ENCODE measurements around the gene IL15RA.

IL15RA gene

GRCh38 chr10:5956146-5956936, 21.0 kb downstream of the IL15RA start:
- Histone ChIP-seq H3K9ac (ENCODE audit: low read length in 5 of 5) (no peak overlapping the region), H3K36me3 (ENCODE audit: control insufficient read depth in 5 of 5, insufficient read depth in 5 of 5, low read length in 5 of 5) (peaks cover 0 to 61% (median 33%) of the 10 kb centered on the region in 5 donors), H3K27me3 (ENCODE audit: control insufficient read depth in 5 of 5, insufficient read depth in 4 of 5, low read length in 5 of 5) (no peaks in the 10 kb centered on the region), H3K4me3 (ENCODE audit: low read depth in 1 of 5, low read length in 5 of 5) (no peak overlapping the region), H3K27ac (ENCODE audit: low read depth, low read length) (no peak overlapping the region), H3K4me1 (ENCODE audit: control insufficient read depth in 5 of 5, insufficient read depth in 5 of 5, low read length in 5 of 5) (peaks cover 0 to 6% (median 2%) of the 10 kb centered on the region in 5 donors), H3K9me3 (ENCODE audit: control insufficient read depth in 5 of 5, low read length in 5 of 5) (no peaks in the 10 kb centered on the region)

GRCh38 chr10:5953676-5954075, 23.7 kb downstream of the IL15RA start:
- H3K4me1 ChIP-seq (ENCODE audit: control insufficient read depth in 5 of 5, insufficient read depth in 5 of 5, low read length in 5 of 5) = peaks cover 5 to 30% (median 17%) of the 10 kb centered on the region in 5 donors
- H3K4me3 ChIP-seq (ENCODE audit: low read depth in 1 of 5, low read length in 5 of 5) = no peak overlapping the region
- H3K9me3 ChIP-seq (ENCODE audit: control insufficient read depth in 5 of 5, low read length in 5 of 5) = no peaks in the 10 kb centered on the region
- H3K27me3 ChIP-seq (ENCODE audit: control insufficient read depth in 5 of 5, insufficient read depth in 4 of 5, low read length in 5 of 5) = no peaks in the 10 kb centered on the region
- H3K27ac ChIP-seq (ENCODE audit: low read depth, low read length) = no peak overlapping the region
- no peak overlapping the region for H3K9ac ChIP-seq (ENCODE audit: low read length in 5 of 5)
- H3K36me3 ChIP-seq (ENCODE audit: control insufficient read depth in 5 of 5, insufficient read depth in 5 of 5, low read length in 5 of 5) = peaks cover 0 to 39% (median 14%) of the 10 kb centered on the region in 5 donors

DNA sequence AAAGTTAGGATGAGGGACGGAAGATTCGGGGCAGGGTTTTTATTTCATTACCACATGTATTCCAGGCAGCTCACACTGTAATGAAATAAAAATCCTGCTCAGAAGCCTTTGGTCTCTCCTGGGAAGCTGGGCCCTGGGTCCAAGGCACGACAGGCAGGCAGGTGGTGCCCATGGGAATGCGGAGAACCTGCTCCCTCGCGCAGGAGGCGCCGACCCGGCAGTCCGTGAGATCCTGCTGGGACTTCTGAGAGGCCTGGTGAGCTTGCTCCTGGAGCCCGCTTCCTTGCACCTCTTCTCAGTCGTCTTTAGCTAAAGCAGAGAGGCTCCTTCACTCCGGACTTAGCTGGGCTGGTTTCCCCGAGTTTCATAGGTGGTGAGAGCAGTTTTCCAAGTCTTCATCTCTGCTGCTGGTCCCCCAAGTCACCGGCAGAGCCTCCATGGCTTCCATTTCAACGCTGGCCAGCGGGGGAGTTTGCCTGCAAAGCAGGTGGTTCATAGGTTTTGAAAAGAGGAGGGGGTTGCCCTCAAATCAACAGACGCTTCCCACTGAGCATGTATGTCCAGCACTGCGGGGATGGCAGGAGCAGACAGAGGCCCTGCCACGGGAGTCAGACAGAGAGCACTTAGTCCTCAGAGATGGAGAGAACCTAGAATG, 24.5 kb downstream of the IL15RA start:
- no peak overlapping the region for H3K27ac ChIP-seq (ENCODE audit: low read depth, low read length)
- H3K27me3 ChIP-seq (ENCODE audit: control insufficient read depth in 5 of 5, insufficient read depth in 4 of 5, low read length in 5 of 5) = no peaks in the 10 kb centered on the region
- no peak overlapping the region for H3K9ac ChIP-seq (ENCODE audit: low read length in 5 of 5)
- H3K36me3 ChIP-seq (ENCODE audit: control insufficient read depth in 5 of 5, insufficient read depth in 5 of 5, low read length in 5 of 5) = peaks cover 0 to 32% (median 14%) of the 10 kb centered on the region in 5 donors
- H3K9me3 ChIP-seq (ENCODE audit: control insufficient read depth in 5 of 5, low read length in 5 of 5) = no peaks in the 10 kb centered on the region
- H3K4me3 ChIP-seq (ENCODE audit: low read depth in 1 of 5, low read length in 5 of 5) = no peak overlapping the region
- peaks cover 5 to 30% (median 17%) of the 10 kb centered on the region in 5 donors for H3K4me1 ChIP-seq (ENCODE audit: control insufficient read depth in 5 of 5, insufficient read depth in 5 of 5, low read length in 5 of 5)

GRCh38 chr10:5951721-5952407, 25.5 kb downstream of the IL15RA start:
- Histone ChIP-seq H3K9ac (ENCODE audit: low read length in 5 of 5) (no peak overlapping the region), H3K4me3 (ENCODE audit: low read depth in 1 of 5, low read length in 5 of 5) (no peak overlapping the region), H3K9me3 (ENCODE audit: control insufficient read depth in 5 of 5, low read length in 5 of 5) (no peaks in the 10 kb centered on the region), H3K4me1 (ENCODE audit: control insufficient read depth in 5 of 5, insufficient read depth in 5 of 5, low read length in 5 of 5) (peaks cover 5 to 34% (median 21%) of the 10 kb centered on the region in 5 donors), H3K27me3 (ENCODE audit: control insufficient read depth in 5 of 5, insufficient read depth in 4 of 5, low read length in 5 of 5) (no peaks in the 10 kb centered on the region), H3K36me3 (ENCODE audit: control insufficient read depth in 5 of 5, insufficient read depth in 5 of 5, low read length in 5 of 5) (peaks cover 0 to 32% (median 14%) of the 10 kb centered on the region in 5 donors), H3K27ac (ENCODE audit: low read depth, low read length) (peak overlapping the region; percentile 37)

- no peaks in the 10 kb centered on the region for H3K27me3 ChIP-seq (ENCODE audit: control insufficient read depth in 5 of 5, insufficient read depth in 4 of 5, low read length in 5 of 5)
- no peak overlapping the region for H3K9ac ChIP-seq (ENCODE audit: low read length in 5 of 5)
- no peaks in the 10 kb centered on the region for H3K9me3 ChIP-seq (ENCODE audit: control insufficient read depth in 5 of 5, low read length in 5 of 5)
- H3K36me3 ChIP-seq (ENCODE audit: control insufficient read depth in 5 of 5, insufficient read depth in 5 of 5, low read length in 5 of 5) = peaks cover 0 to 27% (median 14%) of the 10 kb centered on the region in 5 donors
- no peak overlapping the region for H3K4me3 ChIP-seq (ENCODE audit: low read depth in 1 of 5, low read length in 5 of 5)
- peak overlapping the region; percentile 37 for H3K27ac ChIP-seq (ENCODE audit: low read depth, low read length)
- H3K4me1 ChIP-seq (ENCODE audit: control insufficient read depth in 5 of 5, insufficient read depth in 5 of 5, low read length in 5 of 5) = peaks cover 5 to 35% (median 28%) of the 10 kb centered on the region in 5 donors
Observed at GRCh38 chr10:5951167-5951711, 26.1 kb downstream of the IL15RA start.

DNA sequence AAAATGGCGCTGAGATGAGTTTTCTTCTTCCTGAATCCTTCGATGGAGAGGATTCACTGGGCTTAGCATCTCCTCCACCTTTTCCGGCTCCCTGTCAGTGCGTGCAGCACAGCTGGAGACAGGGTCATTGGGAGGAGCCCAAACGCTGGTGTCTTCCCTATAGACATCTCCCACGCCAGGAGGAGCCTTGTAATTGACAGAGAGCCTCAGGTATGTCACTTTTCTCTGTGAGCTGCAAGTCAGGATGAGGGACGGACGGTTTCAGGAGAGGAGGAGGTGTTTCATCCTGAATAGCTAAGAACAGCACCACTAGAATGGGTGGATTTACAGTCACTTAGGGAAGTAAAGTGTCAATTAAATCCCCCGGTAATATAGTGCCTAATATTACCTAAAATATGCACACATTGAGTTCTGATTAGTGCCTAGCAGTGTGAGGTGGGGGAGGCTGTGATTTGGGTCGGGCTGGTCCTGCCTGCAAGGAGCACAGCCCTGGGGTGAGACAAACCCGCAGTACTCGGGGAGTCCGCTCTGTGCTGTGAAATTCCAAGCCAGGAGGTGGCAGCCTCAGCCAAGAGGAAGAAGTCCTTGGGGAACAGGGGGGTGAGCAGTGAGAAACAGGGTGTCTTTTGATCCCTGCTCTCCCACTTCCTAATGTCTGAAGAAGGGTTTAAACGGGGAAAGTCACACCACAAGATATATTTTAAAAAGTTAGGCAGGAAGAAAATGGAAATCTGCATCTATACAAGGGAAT, 28.2 kb downstream of the IL15RA start:
- Histone ChIP-seq H3K9ac (ENCODE audit: low read length in 5 of 5) (no peak overlapping the region), H3K36me3 (ENCODE audit: control insufficient read depth in 5 of 5, insufficient read depth in 5 of 5, low read length in 5 of 5) (peaks cover 0 to 20% (median 14%) of the 10 kb centered on the region in 5 donors), H3K4me3 (ENCODE audit: low read depth in 1 of 5, low read length in 5 of 5) (no peak overlapping the region), H3K27ac (ENCODE audit: low read depth, low read length) (no peak overlapping the region), H3K27me3 (ENCODE audit: control insufficient read depth in 5 of 5, insufficient read depth in 4 of 5, low read length in 5 of 5) (peaks cover 0 to 2% (median 0%) of the 10 kb centered on the region in 5 donors), H3K9me3 (ENCODE audit: control insufficient read depth in 5 of 5, low read length in 5 of 5) (no peaks in the 10 kb centered on the region), H3K4me1 (ENCODE audit: control insufficient read depth in 5 of 5, insufficient read depth in 5 of 5, low read length in 5 of 5) (peaks cover 14 to 55% (median 47%) of the 10 kb centered on the region in 5 donors)

- H3K4me1 ChIP-seq (ENCODE audit: control insufficient read depth in 5 of 5, insufficient read depth in 5 of 5, low read length in 5 of 5) = peaks cover 22 to 65% (median 57%) of the 10 kb centered on the region in 5 donors
Observed at GRCh38 chr10:5948208-5948585, 29.1 kb downstream of the IL15RA start.

GRCh38 chr10:5947471-5948207, 29.7 kb downstream of the IL15RA start:
- H3K4me1 ChIP-seq (ENCODE audit: control insufficient read depth in 5 of 5, insufficient read depth in 5 of 5, low read length in 5 of 5) = peaks cover 22 to 68% (median 57%) of the 10 kb centered on the region in 5 donors
- no peak overlapping the region for H3K27ac ChIP-seq (ENCODE audit: low read depth, low read length)
- H3K9me3 ChIP-seq (ENCODE audit: control insufficient read depth in 5 of 5, low read length in 5 of 5) = no peaks in the 10 kb centered on the region

More at GRCh38 chr10:5948208-5948585, 29.1 kb downstream of the IL15RA start:
- H3K9ac ChIP-seq (ENCODE audit: low read length in 5 of 5) = no peak overlapping the region
- peaks cover 0 to 12% (median 7%) of the 10 kb centered on the region in 5 donors for H3K36me3 ChIP-seq (ENCODE audit: control insufficient read depth in 5 of 5, insufficient read depth in 5 of 5, low read length in 5 of 5)
- H3K27ac ChIP-seq (ENCODE audit: low read depth, low read length) = no peak overlapping the region
- H3K9me3 ChIP-seq (ENCODE audit: control insufficient read depth in 5 of 5, low read length in 5 of 5) = no peaks in the 10 kb centered on the region
- peaks cover 0 to 6% (median 0%) of the 10 kb centered on the region in 5 donors for H3K27me3 ChIP-seq (ENCODE audit: control insufficient read depth in 5 of 5, insufficient read depth in 4 of 5, low read length in 5 of 5)
- H3K4me3 ChIP-seq (ENCODE audit: low read depth in 1 of 5, low read length in 5 of 5) = no peak overlapping the region

DNA sequence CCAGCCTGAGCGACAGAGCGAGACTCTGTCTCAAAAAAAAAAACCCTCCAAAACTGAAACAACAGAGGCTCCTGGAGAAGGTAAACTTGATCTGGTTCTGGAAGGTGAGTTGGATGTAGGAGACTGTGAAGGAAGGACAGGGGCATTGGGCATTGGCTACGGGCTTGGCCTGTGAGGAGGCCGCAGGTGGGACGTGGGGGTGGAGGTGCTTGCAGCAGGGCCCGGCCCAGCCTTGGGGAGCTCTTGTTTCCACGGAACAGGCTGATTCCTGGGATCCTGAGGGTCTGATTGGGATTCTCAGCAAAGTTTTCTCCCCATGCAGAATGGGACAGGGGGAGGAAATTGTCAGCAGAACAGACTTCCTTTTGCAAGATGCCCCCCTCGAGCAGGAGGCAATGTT, 30.6 kb downstream of the IL15RA start:
- no peak overlapping the region for H3K9ac ChIP-seq (ENCODE audit: low read length in 5 of 5)
- H3K36me3 ChIP-seq (ENCODE audit: control insufficient read depth in 5 of 5, insufficient read depth in 5 of 5, low read length in 5 of 5) = peaks cover 0 to 2% (median 0%) of the 10 kb centered on the region in 5 donors
- peaks cover 0 to 6% (median 0%) of the 10 kb centered on the region in 5 donors for H3K27me3 ChIP-seq (ENCODE audit: control insufficient read depth in 5 of 5, insufficient read depth in 4 of 5, low read length in 5 of 5)
- peaks cover 24 to 77% (median 62%) of the 10 kb centered on the region in 5 donors for H3K4me1 ChIP-seq (ENCODE audit: control insufficient read depth in 5 of 5, insufficient read depth in 5 of 5, low read length in 5 of 5)
- H3K27ac ChIP-seq (ENCODE audit: low read depth, low read length) = no peak overlapping the region
- H3K4me3 ChIP-seq (ENCODE audit: low read depth in 1 of 5, low read length in 5 of 5) = no peak overlapping the region
- no peaks in the 10 kb centered on the region for H3K9me3 ChIP-seq (ENCODE audit: control insufficient read depth in 5 of 5, low read length in 5 of 5)

More at GRCh38 chr10:5947471-5948207, 29.7 kb downstream of the IL15RA start:
- H3K27me3 ChIP-seq (ENCODE audit: control insufficient read depth in 5 of 5, insufficient read depth in 4 of 5, low read length in 5 of 5) = peaks cover 0 to 6% (median 0%) of the 10 kb centered on the region in 5 donors
- peaks cover 0 to 6% (median 5%) of the 10 kb centered on the region in 5 donors for H3K36me3 ChIP-seq (ENCODE audit: control insufficient read depth in 5 of 5, insufficient read depth in 5 of 5, low read length in 5 of 5)
- no peak overlapping the region for H3K9ac ChIP-seq (ENCODE audit: low read length in 5 of 5)
- no peak overlapping the region for H3K4me3 ChIP-seq (ENCODE audit: low read depth in 1 of 5, low read length in 5 of 5)

Measured in subcutaneous abdominal adipose tissue (tissue), 5 donors.